CD4-positive, alpha-beta T cell treated with Interleukin-12 subunit alpha and Interleukin-12 subunit beta, for 1 hour (primary cell): ENCODE data around the gene WDR88.
"Not testable (repeated sequence)": the region's sequence is repeated elsewhere in the genome, so short reads cannot be mapped to it uniquely, and the experiment has no call there.

ENCODE experiments used
- DNase-seq: peaks from one replicate; pipeline ENCODE4 v3.0.0-alpha.2; 2020

Gene WDR88

DNA sequence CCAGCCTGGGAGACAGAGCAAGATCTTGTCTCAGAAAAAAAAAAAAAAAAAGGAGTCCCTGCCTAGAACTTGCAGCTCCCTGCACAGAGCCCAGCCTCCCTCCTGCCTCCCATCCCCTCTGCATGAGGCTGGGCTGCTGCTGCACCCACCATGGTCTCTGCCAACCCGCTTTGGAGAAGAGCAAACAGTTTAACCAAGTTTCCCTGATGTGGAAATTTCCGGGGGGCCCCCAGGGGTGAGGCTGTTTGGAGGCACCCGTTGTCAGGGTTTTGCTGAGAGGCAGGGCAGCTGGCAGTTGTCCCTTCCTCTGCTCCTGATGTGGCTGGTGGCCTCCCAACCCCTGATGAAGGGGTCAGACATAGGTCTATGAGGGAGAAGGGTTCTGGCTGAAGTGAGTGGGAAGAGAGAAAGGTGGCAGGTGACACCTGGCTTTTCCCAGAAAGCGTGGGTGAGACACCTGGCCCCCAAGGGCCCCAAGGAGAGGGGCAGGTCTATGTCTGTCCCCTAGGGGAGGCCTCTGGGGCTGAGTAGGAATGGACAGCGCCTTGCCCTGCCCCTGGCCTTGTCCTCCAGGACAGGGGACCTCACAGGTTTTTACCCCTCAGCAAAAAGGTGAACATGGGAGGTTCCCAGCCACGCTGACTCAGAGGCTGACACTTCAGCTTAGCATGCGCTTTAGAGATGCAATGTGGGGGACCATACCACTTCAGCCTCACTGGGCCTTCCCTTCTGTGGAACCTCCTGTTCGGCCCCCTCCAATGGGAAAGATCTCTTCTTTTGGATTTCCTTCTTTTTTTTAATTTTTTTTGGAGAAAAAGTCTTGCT, 67.7 kb downstream of the WDR88 start:
- DNase-seq: no peak

DNA sequence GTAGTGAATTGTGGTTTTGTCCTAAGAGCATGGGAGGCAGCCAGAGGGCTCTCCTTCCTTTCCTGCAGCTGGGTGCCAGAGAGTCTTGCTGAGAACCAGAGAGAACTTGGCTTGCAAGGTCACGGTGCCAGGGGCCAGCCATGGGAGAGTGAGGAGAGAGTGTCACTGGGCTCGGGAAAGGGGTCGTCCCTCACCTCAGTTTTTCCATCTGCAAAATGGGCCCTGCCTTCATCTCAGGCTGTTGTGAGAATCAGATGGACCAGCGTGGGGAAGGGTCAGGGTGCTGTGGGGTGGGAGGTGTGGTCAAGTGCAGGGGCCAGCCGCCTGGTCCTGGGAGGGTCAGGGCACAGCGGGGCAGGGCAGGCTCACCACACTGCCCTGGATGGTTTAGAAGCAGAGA, 69.6 kb downstream of the WDR88 start:
- DNase-seq: no peak

DNA sequence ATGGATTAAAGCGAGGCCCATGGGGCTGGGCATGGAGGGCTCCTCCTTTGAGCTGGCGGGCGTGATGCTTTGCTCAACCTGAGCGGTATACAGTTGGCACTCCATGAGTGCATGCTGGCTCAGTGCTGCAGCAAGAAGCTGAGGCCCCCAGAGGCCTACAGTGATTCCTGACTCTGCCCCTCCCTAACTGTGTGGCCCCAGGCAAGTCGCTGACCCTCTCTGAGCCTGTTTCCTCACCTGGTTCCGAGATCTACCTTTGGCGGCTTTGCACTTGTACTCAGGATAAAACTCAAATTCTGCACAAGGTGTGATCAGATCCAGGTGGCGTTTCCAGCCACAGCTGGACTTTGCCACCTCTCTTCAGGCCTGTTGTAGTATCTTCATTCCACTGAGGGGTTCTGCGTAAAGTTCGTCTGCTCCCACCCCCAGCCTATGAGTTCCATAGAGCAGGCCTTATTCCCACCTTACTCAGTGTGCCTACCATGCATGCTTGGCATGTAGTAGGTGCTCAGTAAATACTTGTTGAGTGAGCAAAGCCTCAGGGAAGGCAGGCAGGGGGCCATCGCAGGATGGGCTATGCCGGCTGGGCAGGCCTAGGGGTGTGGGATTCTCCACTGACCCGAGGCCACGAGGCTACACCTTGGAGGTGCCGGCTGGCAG, 70.1 kb downstream of the WDR88 start:
- DNase-seq: no peak

DNA sequence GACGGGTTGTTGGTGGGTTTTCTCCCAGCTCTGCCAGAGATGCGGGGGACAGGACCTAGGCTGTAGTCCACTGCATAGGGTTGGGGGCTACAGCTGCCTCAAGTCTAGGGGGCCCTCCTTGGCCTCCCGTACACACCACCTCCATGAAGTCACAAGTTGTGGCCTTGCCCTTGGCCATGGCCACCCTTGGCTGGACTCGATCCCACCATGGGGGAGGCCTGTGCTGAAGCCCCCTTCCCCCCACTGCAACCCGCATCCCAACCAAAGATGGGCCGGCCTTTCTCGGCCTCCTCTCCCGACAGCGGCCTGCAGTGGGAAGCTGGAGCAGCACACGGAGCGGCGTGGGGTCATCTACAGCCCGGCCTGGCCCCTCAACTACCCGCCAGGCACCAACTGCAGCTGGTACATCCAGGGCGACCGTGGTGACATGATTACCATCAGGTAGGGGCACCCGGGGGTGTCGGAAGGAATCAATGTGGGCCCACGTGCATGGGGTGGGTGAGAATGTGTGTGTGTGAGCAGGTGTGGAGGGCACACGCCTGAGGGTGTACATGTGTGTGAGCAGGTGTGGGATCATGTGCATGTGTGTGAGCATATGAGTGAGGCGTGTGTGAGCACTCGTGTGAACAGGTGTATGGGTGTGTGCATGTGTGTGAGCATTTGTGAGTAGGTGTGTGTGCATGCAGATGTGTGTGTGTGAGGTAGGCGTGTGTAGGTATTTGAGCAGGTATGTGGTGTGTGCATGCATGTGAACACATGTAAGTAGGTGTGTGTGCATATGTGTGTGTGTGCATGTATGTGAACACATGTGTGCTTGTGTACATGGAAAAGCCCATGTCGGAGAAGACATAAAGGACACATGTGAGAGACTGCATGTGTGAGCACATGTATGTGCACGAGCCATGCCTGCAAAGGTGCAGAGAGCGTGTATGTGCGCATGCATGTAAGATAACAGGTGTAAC, 70.9 kb downstream of the WDR88 start:
- DNase-seq: no peak

DNA sequence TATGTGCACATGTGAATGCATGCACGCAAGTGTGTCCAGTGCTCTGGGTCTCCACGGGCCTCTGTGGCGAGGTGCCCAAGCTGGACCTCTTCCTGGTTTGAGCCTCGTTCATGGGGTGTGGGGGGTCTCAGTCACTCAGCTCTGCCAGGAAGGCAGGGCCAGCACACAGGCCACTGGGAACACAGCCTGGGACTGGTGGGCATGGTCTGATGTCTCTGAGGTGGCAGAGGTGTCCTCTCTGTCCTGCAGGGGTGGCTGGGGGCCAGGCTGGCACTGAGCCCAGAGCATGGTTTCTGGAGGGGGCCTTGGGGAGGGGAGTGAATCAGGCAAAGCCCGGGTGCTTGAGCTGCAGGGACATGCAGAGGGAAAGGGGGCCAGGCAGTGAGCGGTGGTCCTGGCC, 71.6 kb downstream of the WDR88 start:
- no peak for DNase-seq

DNA sequence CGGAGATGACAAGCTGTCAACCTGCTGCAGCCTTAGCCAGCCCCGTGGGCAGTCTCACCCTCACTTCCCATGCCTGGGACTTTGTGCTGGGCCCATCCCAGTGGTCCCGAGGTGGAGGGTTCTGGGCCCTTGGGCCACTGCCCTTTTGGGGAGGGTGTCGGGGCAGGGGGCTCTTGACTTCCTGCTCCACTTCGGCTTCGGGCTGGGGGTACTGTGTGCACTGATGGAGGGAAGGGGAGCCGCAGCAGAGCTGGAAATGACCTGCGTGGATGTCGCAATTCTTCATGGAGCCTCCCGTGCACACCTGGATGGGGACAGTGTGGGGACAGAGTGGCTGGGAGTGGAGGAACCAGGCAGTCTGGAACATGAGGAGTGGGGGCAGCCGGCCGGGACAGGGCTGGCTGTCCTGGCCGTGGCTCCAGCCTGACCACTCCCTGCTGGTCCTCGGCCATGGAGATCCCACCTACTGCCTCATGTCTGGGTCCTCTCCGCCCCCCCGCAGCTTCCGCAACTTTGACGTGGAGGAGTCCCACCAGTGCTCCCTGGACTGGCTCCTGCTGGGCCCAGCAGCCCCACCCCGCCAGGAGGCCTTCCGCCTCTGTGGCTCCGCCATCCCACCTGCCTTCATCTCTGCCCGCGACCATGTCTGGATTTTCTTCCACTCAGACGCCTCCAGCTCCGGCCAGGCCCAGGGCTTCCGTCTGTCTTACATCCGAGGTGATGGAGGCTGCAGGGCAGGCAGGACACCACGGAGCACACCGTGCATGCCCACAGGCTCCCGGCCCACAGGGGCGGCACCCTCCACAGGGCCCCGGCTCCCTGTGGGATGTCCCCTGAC, 72.4 kb downstream of the WDR88 start:
- DNase-seq: no peak

DNA sequence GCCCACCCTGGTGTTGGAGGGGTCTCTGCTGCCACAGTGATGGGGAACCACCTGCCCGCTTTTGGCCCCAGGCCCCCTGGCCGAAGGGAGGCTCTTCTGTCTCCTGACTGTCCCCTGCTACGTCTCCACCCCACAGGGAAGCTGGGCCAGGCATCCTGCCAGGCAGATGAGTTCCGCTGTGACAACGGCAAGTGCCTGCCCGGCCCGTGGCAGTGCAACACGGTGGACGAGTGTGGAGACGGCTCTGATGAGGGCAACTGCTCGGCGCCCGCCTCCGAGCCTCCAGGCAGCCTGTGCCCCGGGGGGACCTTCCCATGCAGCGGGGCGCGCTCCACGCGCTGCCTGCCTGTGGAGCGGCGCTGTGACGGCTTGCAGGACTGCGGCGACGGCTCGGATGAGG, 73.2 kb downstream of the WDR88 start:
- no peak for DNase-seq

DNA sequence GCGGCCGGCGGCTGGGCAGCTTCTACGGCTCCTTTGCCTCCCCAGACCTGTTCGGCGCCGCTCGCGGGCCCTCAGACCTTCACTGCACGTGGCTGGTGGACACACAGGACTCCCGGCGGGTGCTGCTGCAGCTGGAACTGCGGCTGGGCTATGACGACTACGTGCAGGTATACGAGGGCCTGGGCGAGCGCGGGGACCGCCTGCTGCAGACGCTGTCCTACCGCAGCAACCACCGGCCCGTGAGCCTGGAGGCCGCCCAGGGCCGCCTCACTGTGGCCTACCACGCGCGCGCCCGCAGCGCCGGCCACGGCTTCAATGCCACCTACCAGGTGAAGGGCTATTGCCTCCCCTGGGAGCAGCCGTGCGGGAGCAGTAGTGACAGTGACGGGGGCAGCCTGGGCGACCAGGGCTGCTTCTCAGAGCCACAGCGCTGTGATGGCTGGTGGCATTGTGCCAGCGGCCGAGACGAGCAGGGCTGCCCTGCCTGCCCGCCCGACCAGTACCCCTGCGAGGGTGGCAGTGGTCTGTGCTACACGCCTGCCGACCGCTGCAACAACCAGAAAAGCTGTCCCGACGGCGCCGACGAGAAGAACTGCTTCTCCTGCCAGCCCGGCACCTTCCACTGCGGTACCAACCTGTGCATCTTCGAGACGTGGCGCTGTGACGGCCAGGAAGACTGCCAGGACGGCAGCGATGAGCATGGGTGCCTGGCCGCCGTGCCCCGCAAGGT, 73.8 kb downstream of the WDR88 start:
- no peak for DNase-seq

DNA sequence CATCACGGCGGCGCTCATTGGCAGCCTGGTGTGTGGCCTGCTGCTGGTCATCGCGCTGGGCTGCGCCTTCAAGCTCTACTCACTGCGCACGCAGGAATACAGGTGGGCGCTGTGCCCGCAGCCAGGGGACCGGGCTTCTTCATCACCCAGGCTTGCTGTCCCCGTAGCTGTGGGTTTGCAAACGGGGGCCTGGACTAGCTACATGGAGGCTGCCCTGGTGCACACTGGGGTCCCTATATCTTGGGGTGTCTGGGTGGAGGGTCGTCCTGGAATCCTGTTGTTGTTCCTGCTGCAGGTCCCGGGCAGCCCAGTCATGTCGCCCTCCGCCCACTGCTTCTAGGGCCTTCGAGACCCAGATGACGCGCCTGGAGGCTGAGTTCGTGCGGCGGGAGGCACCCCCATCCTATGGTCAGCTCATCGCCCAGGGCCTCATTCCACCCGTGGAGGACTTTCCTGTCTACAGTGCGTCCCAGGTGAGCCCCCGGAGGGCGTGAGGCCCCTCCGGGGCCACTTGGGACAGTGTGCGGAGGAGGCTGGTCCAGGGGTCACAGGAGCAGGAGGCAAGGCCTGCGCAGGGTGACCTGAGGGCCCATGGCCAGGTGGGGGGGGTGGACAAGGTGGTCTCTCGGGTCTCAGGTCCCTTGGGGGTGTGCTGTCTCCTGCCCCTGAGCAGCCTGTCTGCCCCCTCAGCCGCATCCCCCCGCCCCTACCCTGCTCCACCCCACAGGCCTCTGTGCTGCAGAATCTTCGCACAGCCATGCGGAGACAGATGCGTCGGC, 74.5 kb downstream of the WDR88 start:
- no peak for DNase-seq

DNA sequence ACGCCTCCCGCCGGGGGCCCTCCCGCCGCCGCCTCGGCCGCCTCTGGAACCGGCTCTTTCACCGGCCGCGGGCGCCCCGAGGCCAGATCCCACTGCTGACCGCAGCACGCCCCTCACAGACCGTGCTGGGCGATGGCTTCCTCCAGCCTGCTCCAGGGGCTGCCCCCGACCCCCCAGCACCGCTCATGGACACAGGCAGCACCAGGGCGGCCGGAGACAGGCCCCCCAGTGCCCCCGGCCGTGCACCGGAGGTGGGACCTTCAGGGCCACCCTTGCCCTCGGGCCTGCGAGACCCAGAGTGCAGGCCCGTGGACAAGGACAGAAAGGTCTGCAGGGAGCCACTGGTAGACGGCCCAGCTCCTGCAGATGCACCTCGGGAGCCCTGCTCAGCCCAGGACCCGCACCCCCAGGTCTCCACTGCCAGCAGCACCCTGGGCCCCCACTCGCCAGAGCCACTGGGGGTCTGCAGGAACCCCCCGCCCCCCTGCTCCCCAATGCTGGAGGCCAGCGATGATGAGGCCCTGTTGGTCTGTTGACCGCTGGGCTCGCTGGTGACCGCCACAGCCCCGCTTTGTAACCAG, 75.2 kb downstream of the WDR88 start:
- no peak for DNase-seq

DNA sequence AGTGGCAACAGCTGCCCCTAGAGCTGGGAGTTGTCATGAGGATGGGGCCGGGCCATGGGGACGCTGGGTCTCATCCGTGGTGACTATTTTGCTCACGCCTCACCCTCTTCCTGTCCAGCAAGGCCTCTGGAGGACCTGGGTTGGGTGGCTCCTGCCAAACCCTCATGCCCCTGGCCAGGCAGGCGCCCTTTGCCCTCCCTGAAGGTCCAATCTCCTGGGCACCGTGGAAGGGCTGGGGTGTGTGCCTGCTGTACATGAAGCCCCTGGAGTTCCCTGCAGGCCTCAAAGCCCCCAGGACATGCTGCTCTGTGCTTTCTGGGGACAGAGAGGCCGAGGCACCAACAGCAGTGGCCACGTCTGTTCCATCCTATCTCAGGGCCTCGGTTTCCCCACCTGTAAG, 76.0 kb downstream of the WDR88 start:
- no peak for DNase-seq

DNA sequence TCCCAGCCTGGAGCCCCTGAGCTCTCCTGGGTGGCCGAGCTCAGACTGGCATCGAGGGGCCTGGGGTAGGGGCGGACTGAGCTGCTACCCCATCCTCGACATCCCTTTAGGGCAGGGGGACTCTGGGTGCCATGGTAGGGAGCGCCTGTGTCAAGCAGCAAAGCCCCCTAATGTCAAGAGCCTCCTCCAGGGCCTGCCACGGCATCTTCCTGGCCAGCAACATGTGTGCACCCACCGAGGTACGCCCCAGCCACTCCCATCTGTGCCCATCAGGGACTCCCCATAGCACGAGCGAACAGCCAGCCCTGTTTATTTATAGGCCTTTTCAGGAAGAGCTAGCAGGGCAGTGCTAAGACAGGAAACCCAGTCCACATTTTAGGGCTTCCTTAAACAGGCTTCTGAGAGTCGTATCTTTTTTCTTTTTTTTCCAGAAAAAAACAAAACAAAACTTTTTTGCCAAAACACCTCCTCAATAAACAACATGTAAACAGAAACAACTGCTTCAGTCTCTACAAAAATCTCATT, 76.5 kb downstream of the WDR88 start:
- no peak for DNase-seq

DNA sequence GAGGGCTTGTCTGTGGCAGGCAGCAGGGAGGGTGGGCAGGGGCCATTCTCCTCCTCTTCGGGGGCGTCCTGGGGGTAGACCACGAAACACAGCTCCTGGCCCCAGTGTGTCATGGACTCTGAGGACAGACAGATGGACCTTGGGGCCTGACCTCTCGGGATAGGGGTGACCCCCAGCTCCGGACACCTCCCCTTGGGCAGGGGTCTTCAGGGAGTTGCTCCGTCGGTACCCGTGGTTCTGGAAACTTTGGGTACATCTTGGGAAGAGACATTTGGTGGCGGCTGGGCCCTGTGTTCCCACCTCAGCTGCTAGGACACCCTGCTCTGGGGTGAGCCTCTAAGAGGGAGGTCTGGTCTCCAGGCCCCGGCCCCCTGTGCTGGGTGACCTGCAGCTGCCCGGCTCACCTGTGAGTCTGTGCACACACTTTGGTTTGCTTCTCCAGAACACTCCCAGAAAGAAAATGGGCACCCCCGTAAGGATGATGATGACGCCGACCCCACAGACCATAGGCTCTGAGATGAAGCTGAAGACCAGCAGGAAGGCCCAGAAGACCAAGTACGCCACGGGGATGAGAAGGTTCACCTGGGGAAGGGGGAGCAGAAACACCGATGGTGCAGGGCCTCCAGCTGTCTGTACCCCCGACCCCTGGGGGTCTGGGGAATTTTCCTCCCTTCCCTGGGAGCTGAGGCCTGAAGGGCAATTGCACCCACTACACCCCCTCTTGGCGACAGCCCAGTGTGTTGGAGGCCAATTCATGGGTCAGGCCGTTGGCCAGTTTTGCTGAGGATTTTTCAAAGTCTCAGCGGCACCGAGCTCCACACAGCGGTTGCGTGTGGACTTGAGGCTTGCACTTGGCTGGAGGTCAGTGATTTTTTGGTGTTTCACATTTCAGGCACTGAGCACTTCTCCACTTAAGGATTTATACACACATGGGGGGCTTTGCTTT, 77.3 kb downstream of the WDR88 start:
- no peak for DNase-seq

DNA sequence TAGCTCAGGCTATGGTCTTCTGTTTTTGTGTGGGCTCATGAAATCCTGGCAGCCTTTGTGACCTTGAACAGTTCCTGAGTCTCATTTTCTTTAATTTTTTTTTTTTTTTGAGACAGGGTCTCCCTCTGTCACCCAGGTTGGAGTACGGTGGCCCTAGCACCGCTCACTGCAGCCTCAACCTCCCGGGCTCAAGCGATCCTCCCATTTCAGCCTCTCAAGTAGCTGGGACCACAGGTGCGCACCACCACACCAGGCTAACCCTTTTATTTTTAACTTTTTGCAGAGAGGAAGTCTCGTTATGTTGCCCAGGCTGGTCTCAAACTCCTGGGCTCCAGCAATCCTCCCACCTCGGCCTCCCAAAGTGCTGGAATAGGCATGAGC, 77.9 kb downstream of the WDR88 start:
- DNase-seq: not testable (repeated sequence)

DNA sequence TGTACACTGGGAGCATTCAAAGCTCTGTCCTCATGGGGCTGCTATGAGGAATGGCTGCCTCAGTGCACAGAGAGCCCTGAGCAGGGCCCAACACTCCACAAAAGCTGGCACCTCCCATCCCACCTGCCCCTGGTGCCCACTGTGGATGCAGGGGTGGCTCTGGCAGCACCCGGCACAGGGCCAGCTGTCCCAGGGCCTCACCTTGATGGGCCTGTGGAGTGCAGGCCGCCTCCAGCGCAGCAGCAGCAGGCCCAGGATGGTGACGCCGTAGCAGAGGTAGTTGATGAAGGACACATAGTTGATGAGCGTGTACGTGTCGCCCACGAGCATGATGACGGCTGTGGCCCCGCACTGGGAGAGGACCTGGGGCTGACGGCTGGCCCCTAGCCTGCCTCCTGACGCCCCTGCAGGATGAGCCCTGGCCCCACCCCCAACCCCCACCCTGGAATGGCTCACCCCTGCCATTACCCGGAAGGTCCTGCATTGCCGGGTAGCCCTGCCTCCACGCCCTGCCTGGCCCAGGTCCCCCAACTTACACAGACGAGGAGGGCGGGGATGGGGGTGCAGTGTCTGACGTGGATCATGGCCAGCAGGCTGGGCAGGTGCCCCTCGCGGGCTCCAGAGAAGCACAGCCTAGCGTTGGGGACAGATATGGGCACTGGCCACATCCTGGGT, 78.5 kb downstream of the WDR88 start:
- DNase-seq: no peak

DNA sequence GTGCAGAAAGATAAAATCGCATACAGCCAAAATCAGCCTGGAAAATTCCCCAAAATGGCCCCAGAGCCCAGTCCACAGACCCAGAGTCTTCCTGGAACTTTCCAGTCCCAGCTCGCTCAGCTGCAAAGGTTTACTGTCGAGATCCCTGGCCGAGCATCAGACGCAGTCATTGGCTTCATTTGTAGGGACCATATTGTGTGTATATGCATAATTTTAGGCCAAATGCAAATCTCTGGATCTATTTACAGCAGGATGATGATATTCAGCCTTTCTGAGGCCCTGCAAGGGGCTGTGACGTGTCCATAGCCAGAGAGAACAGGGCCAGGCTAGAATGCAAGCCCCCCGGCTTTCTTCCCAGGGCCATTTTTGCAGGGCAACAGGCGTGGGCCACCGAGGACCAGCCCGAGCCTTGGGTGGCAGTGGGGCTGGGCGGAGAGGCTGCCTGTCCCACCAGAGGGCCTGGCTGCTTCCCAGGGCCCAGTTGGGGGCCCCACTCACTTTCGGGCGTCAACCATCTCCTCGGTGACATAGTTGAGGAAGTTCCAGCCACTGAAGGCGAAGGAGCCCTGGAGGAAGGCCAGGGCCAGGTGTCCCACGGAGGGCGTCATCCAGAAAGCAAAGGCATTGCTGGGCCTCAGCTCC, 80.0 kb downstream of the WDR88 start:
- no peak for DNase-seq

DNA sequence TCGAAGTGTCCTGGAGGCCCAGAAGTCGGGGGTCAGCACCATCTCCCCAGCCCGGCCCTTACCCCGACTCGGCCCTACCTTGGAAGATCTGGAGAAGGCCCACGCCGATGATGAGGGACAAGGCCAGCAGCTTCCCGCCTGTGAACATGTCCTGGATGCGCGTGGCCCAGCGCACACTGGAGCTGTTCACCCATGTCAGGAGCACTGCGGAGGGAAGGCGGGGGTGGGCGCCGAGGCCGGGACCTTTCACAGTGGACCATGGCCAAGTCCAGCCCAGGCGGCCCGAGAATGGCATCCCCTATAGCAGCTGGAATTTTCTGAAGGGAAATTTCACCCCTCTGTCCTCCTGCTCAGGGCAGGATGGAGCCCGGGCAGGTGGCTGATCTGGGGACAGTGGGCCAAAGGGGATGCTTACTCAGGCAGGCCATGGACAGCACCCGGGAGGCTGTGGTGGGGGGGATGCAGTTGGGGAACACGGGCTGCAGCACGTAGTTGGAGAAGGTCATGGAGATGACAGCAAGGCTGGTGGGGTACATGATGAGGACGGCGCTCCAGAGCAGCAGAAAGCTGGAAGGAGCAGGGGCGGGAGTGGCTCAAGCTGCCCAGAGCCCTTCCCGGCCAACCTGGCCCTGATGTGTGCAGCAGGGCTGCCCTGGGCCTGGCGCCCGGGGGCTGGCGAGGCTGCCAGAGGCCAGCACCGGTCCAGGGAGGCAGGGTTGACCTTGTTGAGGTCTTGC, 80.7 kb downstream of the WDR88 start:
- DNase-seq: no peak
